ENCODE data around the gene SLC30A9.

DNA sequence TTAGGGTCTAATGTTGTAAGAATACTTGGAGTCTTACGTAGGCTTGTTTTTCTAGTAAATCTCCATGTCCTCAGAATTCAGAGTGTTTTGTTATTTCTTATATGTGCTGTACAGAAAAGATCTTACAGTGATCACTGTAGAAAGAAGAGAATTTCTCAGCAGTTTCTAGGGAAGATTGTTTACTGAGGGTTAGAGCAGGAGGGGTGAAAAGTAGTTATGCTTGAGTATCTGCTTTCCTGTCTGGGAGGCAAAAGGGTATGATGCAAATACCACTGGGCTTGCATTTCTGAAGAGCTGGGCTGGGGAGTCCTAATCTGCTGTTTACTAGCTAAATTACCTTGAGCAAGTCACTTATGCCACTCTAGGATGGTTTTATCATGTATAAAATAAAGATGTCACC is 84.0 kb downstream of the SLC30A9 start:
- TF ChIP-seq EZH2phosphoT487 (IDR thresholded peaks at IDR 0.05) (no peak), EZH2 (IDR thresholded peaks at IDR 0.05) (no peak)

Data from neural progenitor cell (in vitro differentiated cells).